Measurements from ENCODE around the gene PANX2. TPM values are rescaled to one million over a fixed set of nuclear protein-coding genes. Genes with fewer than 3 reads are reported as not detected.

Gene PANX2
- total RNA-seq, 1 experiment from 2014 or later: 4.2 TPM

DNA sequence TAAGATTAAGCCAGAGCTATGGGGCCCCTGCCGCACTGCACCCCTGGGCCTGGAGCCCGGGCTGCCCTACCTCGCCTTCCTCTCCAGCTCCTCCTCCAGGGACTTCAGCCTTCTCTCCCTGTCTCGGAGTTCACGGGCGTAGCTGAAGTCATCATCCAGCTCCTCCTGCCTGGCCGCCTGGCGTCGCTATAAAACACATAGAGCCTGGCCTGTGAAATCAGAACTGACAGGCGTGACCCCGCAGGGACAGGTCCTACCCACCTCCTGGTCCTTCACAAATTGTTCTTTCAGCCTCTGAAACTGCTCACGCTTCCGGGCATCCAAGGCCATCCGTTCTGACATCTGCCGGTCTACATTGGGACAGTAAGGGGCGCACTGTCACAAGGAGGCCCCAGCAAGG is 53.5 kb downstream of the PANX2 start:
- DNase-seq (ENCODE audit: extremely low read depth, low read depth): no peak

DNA sequence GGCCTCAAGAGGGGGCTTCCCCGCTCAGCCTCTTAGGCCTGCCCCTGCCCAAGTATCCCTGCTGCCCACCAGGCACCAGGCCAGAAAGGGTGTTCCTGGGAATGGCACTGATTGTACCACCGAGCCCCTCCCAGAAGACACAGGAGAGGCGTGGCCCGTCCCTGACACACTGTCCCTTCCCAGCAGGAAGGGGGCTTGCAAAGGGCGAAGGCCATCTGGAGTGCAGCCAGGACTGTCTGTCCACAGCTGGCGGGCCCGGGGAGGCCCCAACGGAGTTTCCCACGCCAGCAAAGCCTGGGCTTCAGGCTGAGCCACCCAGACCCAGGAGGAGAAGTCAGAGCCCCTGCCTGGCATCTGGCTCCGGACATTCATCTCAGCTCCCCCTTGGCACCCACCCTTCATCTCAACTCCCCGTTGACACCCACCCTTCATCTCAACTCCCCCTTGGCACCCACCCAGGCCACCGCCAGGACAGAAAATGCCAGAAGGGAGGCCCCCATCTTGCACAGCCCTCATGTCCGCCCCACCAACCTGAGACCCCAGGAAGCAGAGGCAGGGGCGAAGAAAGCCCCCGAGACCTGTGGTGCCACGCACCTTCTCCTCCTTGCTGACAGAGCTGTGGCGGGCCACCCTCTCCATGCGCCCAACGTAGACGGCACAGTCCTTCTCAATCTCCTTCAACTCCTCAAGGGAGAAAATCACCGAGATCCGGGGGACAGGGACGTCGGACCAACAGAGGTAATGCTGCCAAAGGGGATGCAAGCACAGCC is 54.9 kb downstream of the PANX2 start:
- DNase-seq (ENCODE audit: extremely low read depth, low read depth): no peak

DNA sequence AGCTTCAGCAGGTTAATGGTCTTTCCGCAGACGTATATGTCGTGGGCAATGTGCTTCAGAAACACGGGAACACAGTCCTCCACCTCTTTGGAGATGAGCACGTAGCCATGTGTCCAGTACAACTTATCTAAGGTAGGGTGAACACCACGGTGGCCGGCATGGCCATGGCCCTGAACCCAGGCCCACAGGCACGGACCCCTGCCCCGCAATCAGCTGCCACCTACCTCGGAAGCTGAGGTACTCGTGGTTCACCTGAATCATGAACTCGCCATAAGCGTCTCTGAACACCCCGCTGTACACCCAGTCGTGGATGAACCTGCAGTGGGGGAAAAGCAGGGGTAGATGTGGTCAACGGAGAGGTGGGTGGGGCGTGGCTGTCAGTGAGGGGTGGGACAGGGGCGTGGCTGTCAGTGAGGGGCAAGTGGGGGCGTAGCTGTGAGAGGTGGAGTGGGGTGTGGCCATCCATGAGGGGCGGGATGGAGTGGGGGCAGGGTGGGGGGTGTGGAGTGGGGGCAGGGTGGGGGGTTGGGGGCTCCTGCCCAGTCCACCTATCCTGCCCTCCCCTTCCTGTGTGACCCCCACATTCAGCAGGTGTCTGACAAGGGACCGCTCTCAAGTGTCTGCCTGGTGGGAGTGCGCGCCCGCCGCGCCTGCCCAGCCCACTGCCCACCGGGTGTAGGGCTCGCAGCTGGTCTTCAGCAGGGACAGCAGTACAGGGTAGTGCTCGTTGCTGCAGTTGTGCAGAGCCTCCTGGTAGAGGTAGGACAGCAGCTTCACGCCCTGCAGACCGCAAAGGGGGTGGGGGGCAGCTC is 55.7 kb downstream of the PANX2 start:
- DNase-seq (ENCODE audit: extremely low read depth, low read depth): no peak

DNA sequence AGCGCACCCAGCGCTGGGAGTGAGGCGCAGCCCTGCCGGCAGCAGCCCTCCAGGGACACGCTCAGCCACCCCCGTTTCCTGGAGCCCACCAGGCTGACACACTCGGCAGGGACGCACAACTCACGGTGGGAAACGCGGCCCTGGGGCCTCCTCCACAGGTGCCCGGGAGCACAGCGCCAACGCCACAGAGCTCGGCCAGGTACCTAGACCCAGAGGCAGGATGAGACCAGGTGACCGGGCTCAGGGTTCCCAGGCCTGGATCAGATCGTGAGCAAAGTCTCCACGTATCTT is 56.3 kb downstream of the PANX2 start:
- no peak for DNase-seq (ENCODE audit: extremely low read depth, low read depth)

DNA sequence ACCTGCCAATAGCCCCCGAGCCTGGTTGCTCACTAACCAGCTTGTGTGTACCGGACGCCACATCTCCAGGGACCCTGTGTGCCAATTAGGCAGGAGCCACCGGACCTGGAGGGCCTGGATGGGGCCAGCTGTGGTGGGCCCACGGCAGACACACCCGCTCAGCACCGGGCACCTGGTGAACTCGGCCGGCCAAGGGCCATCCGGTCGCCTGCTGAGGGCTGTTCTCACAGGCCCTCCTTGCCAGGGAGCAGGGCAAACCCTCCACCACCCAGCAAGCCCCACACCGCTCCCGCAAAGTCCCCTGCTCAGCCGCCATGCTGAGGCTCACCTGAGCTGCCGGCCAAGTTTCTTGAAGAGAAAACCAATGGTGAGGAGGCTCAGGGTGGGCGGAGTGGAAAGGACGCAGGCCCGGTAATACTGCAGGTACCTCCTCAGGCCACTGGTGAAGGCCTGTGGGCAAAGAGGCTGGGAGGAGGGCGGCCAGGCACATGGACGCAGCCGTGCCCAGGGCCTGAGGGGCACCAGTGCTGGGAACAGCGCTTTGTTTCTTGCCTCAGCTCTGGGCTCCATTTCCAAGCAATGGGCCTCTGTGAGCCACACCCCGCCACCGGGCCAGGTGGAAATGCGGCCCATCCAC is 57.2 kb downstream of the PANX2 start:
- DNase-seq (ENCODE audit: extremely low read depth, low read depth): no peak

DNA sequence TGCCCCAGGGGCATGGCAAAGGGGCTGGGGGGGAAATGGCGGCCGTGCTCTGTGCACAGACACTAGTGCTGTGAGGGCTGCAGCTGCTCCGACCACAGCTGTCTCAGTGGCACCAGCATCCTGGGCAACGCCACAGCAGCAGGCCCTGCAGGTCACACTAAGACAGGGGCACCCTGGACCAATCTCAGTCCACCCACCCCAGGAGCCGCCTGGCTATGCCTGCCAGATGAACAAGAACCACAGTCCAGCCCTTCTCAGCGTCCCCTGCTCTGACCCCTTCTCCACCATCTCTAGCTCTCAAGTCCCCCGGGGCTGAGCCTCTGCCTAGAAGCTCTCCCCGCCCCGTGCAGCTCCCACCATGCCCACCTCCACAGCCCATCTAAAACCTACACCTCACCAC is 57.8 kb downstream of the PANX2 start:
- DNase-seq (ENCODE audit: extremely low read depth, low read depth): no peak

DNA sequence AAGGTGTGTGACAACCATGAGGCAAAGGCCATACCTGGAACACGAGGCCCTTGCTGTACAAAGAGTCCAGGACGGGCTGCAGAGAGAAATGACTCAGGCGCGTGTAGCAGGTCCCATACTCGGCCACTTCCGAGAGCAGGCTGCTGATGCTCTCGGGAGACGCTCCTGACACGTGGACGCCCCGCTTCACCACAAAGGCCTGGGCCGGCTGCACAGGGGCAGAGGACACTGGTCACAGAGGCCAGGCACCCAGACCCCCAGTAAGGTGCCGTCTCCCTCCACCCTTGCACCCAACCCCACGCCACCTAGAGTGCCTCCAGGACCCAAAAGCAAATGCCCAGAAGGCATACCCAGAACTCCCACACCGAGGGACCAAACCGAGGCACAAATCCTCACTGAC is 58.8 kb downstream of the PANX2 start:
- no peak for DNase-seq (ENCODE audit: extremely low read depth, low read depth)

Other genes starting within 250 kb of the PANX2 start
- gene PIM3, start 210.0 kb upstream of the PANX2 start, total RNA-seq (2014; rRNA removed; shearing (Covaris generic)): 33.0 and 48.3 TPM in 2 replicates
- not detected in 2 replicates for gene IL17REL, start 158.0 kb upstream of the PANX2 start, total RNA-seq (2014; rRNA removed; shearing (Covaris generic))
- gene TTLL8, start 112.4 kb upstream of the PANX2 start, total RNA-seq (2014; rRNA removed; shearing (Covaris generic)): not detected in 2 replicates
- gene MLC1, start 85.3 kb upstream of the PANX2 start, total RNA-seq (2014; rRNA removed; shearing (Covaris generic)): not detected in 2 replicates
- 0.07 TPM in 1 of 2 replicates, not detected in the other for gene MOV10L1, start 80.7 kb upstream of the PANX2 start, total RNA-seq (2014; rRNA removed; shearing (Covaris generic))
- 21.7 and 26.1 TPM in 2 replicates for gene TRABD, start 15.2 kb downstream of the PANX2 start, total RNA-seq (2014; rRNA removed; shearing (Covaris generic))
- gene SELENOO, start 30.3 kb downstream of the PANX2 start, total RNA-seq (2014; rRNA removed; shearing (Covaris generic)): 11.5 and 12.8 TPM in 2 replicates
- 10.7 and 13.0 TPM in 2 replicates for gene TUBGCP6, start 74.3 kb downstream of the PANX2 start, total RNA-seq (2014; rRNA removed; shearing (Covaris generic))
- 13.9 and 14.4 TPM in 2 replicates for gene HDAC10, start 80.5 kb downstream of the PANX2 start, total RNA-seq (2014; rRNA removed; shearing (Covaris generic))
- 22.0 and 24.9 TPM in 2 replicates for gene MAPK12, start 91.0 kb downstream of the PANX2 start, total RNA-seq (2014; rRNA removed; shearing (Covaris generic))
- gene MAPK11, start 99.6 kb downstream of the PANX2 start, total RNA-seq (2014; rRNA removed; shearing (Covaris generic)): 1.3 and 1.8 TPM in 2 replicates
- 51.2 and 52.5 TPM in 2 replicates for gene PLXNB2, start 136.9 kb downstream of the PANX2 start, total RNA-seq (2014; rRNA removed; shearing (Covaris generic))
- 0.81 and 1.5 TPM in 2 replicates for gene DENND6B, start 156.3 kb downstream of the PANX2 start, total RNA-seq (2014; rRNA removed; shearing (Covaris generic))
- 23.6 and 24.5 TPM in 2 replicates for gene PPP6R2, start 172.6 kb downstream of the PANX2 start, total RNA-seq (2014; rRNA removed; shearing (Covaris generic))

All from NCI-H460 (cell line).